ENCODE data around the gene TAGLN.
"Not testable (repeated sequence)": the region's sequence is repeated elsewhere in the genome, so short reads cannot be mapped to it uniquely, and the experiment has no call there.

The TAGLN gene

GRCh38 chr11:117181586-117182550 lies 17.3 kb upstream of the TAGLN start:
- DNase-seq (ENCODE audit: low read depth), result no peak
- TF ChIP-seq, protein P1, sequence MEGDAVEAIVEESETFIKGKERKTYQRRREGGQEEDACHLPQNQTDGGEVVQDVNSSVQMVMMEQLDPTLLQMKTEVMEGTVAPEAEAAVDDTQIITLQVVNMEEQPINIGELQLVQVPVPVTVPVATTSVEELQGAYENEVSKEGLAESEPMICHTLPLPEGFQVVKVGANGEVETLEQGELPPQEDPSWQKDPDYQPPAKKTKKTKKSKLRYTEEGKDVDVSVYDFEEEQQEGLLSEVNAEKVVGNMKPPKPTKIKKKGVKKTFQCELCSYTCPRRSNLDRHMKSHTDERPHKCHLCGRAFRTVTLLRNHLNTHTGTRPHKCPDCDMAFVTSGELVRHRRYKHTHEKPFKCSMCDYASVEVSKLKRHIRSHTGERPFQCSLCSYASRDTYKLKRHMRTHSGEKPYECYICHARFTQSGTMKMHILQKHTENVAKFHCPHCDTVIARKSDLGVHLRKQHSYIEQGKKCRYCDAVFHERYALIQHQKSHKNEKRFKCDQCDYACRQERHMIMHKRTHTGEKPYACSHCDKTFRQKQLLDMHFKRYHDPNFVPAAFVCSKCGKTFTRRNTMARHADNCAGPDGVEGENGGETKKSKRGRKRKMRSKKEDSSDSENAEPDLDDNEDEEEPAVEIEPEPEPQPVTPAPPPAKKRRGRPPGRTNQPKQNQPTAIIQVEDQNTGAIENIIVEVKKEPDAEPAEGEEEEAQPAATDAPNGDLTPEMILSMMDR (conservative IDR thresholded peaks at IDR 0.05; ENCODE audit: low read length), result no peak
- no peak overlapping the region for H3K4me3 ChIP-seq (ENCODE audit: low read length)

DNA sequence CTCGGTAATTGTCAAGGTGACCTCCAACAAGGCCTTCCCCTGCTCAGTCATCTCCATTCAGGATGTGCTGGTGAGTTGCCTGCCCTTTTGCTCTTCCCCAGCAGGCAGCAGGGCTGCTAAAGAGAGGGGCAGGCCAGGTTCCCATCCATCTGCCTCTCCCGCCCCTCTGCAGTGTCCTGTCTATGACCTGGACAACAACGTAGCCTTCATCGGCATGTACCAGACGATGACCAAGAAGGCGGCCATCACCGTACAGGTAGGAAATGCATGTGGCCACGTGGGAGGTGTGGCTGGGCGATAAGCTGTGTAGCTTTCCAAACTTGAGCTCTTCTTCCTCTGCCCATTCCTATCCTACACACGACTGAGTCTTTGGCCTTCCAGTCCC lies 16.6 kb upstream of the TAGLN start:
- TF ChIP-seq, protein P1 (conservative IDR thresholded peaks at IDR 0.05; ENCODE audit: low read length), result no peak
- H3K4me3 ChIP-seq (ENCODE audit: low read length), result no peak overlapping the region
- no peak for DNase-seq (ENCODE audit: low read depth)

DNA sequence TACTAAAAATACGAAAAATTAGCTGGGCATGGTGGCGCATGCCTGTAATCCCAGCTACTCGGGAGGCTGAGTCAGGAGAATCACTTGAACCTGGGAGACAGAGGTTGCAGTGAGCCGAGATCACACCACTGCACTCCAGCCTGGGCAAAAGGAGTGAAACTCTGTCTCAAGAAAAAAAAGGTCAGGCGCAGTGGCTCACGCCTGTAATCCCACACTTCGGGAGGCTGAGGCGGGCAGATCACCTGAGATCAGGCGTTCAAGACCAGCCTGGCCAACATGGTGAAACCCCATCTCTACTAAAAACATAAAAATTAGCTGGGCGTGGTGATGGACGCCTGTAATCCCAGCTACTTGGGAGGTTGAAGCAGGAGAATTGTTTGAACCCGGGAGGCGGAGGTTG lies 16.0 kb upstream of the TAGLN start:
- not testable (repeated sequence) for DNase-seq (ENCODE audit: low read depth)

DNA sequence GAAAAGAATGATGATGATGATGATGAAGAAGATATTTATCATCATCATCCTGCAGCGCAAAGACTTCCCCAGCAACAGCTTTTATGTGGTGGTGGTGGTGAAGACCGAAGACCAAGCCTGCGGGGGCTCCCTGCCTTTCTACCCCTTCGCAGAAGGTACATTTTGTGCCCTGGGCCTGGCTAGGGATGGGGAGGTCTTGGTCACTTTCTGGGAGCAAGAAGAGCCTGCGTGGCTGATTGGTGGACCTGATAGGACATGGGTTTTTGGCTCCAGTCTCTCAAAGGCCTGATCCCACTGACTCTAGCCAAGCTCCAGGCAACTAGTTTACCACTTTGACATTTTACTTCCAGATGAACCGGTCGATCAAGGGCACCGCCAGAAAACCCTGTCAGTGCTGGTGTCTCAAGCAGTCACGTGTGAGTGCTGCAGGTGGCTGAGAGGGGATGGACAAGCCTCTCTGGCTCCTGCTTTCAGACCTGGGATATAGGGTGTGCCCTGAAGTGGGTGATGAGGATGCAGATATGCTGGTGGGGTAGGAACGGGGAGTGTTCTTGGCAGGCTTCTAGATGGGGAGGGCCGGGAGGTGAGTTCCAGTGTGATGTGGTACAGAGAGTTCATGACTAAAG lies 15.3 kb upstream of the TAGLN start:
- DNase-seq (ENCODE audit: low read depth), result no peak
- no peak overlapping the region for H3K4me3 ChIP-seq (ENCODE audit: low read length)
- TF ChIP-seq, protein P1 (conservative IDR thresholded peaks at IDR 0.05; ENCODE audit: low read length), result no peak

More for the DNA sequence above, 16.0 kb upstream of the TAGLN start:
- not testable (repeated sequence) for H3K4me3 ChIP-seq (ENCODE audit: low read length)

- TF ChIP-seq, protein P1 (conservative IDR thresholded peaks at IDR 0.05; ENCODE audit: low read length), result no peak
- no peak overlapping the region for H3K4me3 ChIP-seq (ENCODE audit: low read length)
- DNase-seq (ENCODE audit: low read depth), result no peak
These were observed 13.3 kb upstream of the TAGLN start for GRCh38 chr11:117185736-117186430.

DNA sequence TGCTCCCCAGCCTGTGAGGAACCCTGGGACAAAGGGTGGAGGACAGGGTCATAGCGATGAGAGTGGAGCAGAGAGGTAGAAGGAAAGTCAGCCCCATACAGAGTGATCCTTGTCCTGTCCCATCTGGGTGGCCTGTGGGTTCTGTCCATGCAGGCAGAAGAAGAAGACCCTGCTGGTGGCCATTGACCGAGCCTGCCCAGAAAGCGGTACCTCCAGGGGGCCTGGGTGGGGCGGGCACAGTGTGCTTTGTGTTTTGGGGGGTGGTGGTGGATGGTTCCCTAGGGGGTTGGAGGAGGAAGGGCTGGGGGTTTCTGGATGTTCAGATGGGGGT lies 12.8 kb upstream of the TAGLN start:
- no peak overlapping the region for H3K4me3 ChIP-seq (ENCODE audit: low read length)
- TF ChIP-seq, protein P1 (conservative IDR thresholded peaks at IDR 0.05; ENCODE audit: low read length), result no peak
- DNase-seq (ENCODE audit: low read depth), result no peak

DNA sequence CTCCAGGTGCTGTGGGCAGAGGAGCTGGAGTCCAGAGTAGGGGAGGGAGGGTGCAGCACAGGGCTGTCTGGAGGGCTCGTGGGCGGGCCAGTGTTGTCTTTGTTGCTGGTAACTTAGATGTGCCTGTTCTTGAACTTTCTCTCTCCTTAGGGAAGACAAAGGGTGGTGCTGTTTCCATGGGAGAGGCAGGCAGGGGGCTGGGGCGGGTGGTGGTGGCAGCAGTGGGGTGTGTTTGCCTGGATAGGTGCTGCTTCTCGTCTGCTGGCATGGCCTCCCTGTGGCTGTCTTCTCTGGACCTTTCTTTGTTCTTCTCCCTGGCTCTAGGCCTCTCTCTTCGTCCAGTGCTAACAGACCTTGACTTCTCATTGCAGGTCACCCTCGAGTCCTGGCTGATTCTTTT lies 12.2 kb upstream of the TAGLN start:
- H3K4me3 ChIP-seq (ENCODE audit: low read length), result no peak overlapping the region
- no peak for DNase-seq (ENCODE audit: low read depth)
- TF ChIP-seq, protein P1 (conservative IDR thresholded peaks at IDR 0.05; ENCODE audit: low read length), result no peak

Measured in AG10803 (cell line).